Measurements from ENCODE around the gene GALK1. TPM values are rescaled to one million over a fixed set of nuclear protein-coding genes. Genes with fewer than 3 reads are reported as not detected.

The GALK1 gene
- total and polyA plus RNA-seq, 7 experiments from 2014 or later = 9.9 to 42.9 (median 18.9) TPM

- Histone ChIP-seq H3K9me3 (ENCODE audit: control insufficient read depth in 2 of 3, low read length in 3 of 3) (no peaks in the 10 kb centered on the region), H3K4me3 (ENCODE audit: low read length) (no peak overlapping the region), H3K36me3 (ENCODE audit: control insufficient read depth in 2 of 3, insufficient read depth in 3 of 3, low read length in 3 of 3) (peaks cover 0 to 28% (median 0%) of the 10 kb centered on the region in 3 experiments), H3K27ac (ENCODE audit: low read depth, low read length) (no peak overlapping the region), H3K4me1 (ENCODE audit: control insufficient read depth in 2 of 2, insufficient read depth in 2 of 2, low read length in 2 of 2) (no peaks in the 10 kb centered on the region), H3K27me3 (ENCODE audit: control insufficient read depth in 2 of 2, insufficient read depth in 2 of 2, low read length in 2 of 2) (no peaks in the 10 kb centered on the region)
- CTCF ChIA-PET = interaction anchor here (0.9 kb wide), 1 partner anchor 54 kb away, joined by 4 read pairs; no protein-coding TSS in a partner anchor
- Mint-ChIP-seq H3K4me1 (peaks cover 7 to 14% (median 11%) of the 10 kb centered on the region in 7 donors), H3K27ac (peak overlapping the region in 1 of 9 donors; percentile 17), H3K9me3 (no peaks in the 10 kb centered on the region), H3K36me3 (peaks cover 0 to 4% (median 0%) of the 10 kb centered on the region in 5 donors), H3K4me3 (no peak overlapping the region), H3K27me3 (no peaks in the 10 kb centered on the region)
- intact Hi-C loops (cut with micrococcal nuclease) = no loop called here
- POLR2A ChIA-PET = interaction anchor here (0.6 to 0.8 kb wide), 2 partner anchors 12 to 24 kb away, joined by 3 to 4 read pairs; no protein-coding TSS in a partner anchor
- no peak for DNase-seq
- no peak for ATAC-seq
These were observed 42.0 kb upstream of the GALK1 start for GRCh38 chr17:75806822-75807500.

- peaks cover 8 to 17% (median 11%) of the 10 kb centered on the region in 7 donors for H3K4me1 Mint-ChIP-seq
- H3K27ac ChIP-seq (ENCODE audit: low read depth, low read length) = no peak overlapping the region
- H3K36me3 Mint-ChIP-seq = peaks cover 3 to 13% (median 7%) of the 10 kb centered on the region in 5 donors
- H3K36me3 ChIP-seq (ENCODE audit: control insufficient read depth in 2 of 3, insufficient read depth in 3 of 3, low read length in 3 of 3) = peaks cover 0 to 12% (median 0%) of the 10 kb centered on the region in 3 experiments
- H3K27me3 ChIP-seq (ENCODE audit: control insufficient read depth in 2 of 2, insufficient read depth in 2 of 2, low read length in 2 of 2) = no peaks in the 10 kb centered on the region
- peaks cover 0 to 1% (median 0%) of the 10 kb centered on the region in 11 donors for H3K9me3 Mint-ChIP-seq
- ATAC-seq = no peak
- CTCF ChIA-PET = interaction anchor here (1.3 to 1.6 kb wide), 2 partner anchors 20 to 50 kb away, joined by 3 to 4 read pairs; no protein-coding TSS in a partner anchor
- intact Hi-C loops (cut with micrococcal nuclease) = no loop called here
- no peaks in the 10 kb centered on the region for H3K9me3 ChIP-seq (ENCODE audit: control insufficient read depth in 2 of 3, low read length in 3 of 3)
- H3K4me3 Mint-ChIP-seq = no peak overlapping the region
- DNase-seq = no peak
- peak overlapping the region in 1 of 9 donors; percentile 58 for H3K27ac Mint-ChIP-seq
- no peaks in the 10 kb centered on the region for H3K27me3 Mint-ChIP-seq
- H3K4me1 ChIP-seq (ENCODE audit: control insufficient read depth in 2 of 2, insufficient read depth in 2 of 2, low read length in 2 of 2) = no peaks in the 10 kb centered on the region
- POLR2A ChIA-PET = interaction anchor here (1.8 to 2.1 kb wide), 3 partner anchors 17 to 51 kb away, joined by 6 to 10 read pairs (median 8); partner anchors contain the start of genes UNK and WBP2
- no peak overlapping the region for H3K4me3 ChIP-seq (ENCODE audit: low read length)
These were observed 38.9 kb upstream of the GALK1 start for GRCh38 chr17:75803883-75804282.

- no peaks in the 10 kb centered on the region for H3K27me3 ChIP-seq (ENCODE audit: control insufficient read depth in 2 of 2, insufficient read depth in 2 of 2, low read length in 2 of 2)
- ATAC-seq (no peak), DNase-seq (no peak)
- ChIA-PET CTCF (interaction anchor here (0.7 kb wide), 1 partner anchor 166 kb away, joined by 4 read pairs; the partner anchor contains the start of gene SMIM5), POLR2A (no interaction called here)
- H3K36me3 ChIP-seq (ENCODE audit: control insufficient read depth in 2 of 3, insufficient read depth in 3 of 3, low read length in 3 of 3) = peaks cover 0 to 36% (median 3%) of the 10 kb centered on the region in 3 experiments
- peaks cover 6 to 28% (median 10%) of the 10 kb centered on the region in 7 donors for H3K4me1 Mint-ChIP-seq
- H3K27me3 Mint-ChIP-seq = no peaks in the 10 kb centered on the region
- no peaks in the 10 kb centered on the region for H3K4me1 ChIP-seq (ENCODE audit: control insufficient read depth in 2 of 2, insufficient read depth in 2 of 2, low read length in 2 of 2)
- no peak overlapping the region for H3K27ac ChIP-seq (ENCODE audit: low read depth, low read length)
- H3K9me3 ChIP-seq (ENCODE audit: control insufficient read depth in 2 of 3, low read length in 3 of 3) = no peaks in the 10 kb centered on the region
- peaks cover 5 to 29% (median 11%) of the 10 kb centered on the region in 5 donors for H3K36me3 Mint-ChIP-seq
- intact Hi-C loops (cut with micrococcal nuclease) = no loop called here
- no peak overlapping the region for H3K4me3 ChIP-seq (ENCODE audit: low read length)
- H3K27ac Mint-ChIP-seq = peak overlapping the region in 2 of 9 donors; percentile 26 to 54
- H3K9me3 Mint-ChIP-seq = peaks cover 0 to 1% (median 0%) of the 10 kb centered on the region in 11 donors
- H3K4me3 Mint-ChIP-seq = no peak overlapping the region
These were observed 34.4 kb upstream of the GALK1 start for GRCh38 chr17:75799402-75799801.

- Mint-ChIP-seq H3K9me3 (peaks cover 0 to 1% (median 0%) of the 10 kb centered on the region in 11 donors), H3K4me1 (peaks cover 0 to 40% (median 26%) of the 10 kb centered on the region in 7 donors), H3K27me3 (no peaks in the 10 kb centered on the region), H3K27ac (peak overlapping the region in 1 of 9 donors; percentile 32), H3K36me3 (peaks cover 5 to 37% (median 15%) of the 10 kb centered on the region in 5 donors), H3K4me3 (no peak overlapping the region)
- POLR2A ChIA-PET = interaction anchor here (0.6 to 1.7 kb wide), 5 partner anchors 16 to 957 kb away, joined by 3 to 7 read pairs (median 3); partner anchors contain the start of gene UNC13D
- Histone ChIP-seq H3K4me1 (ENCODE audit: control insufficient read depth in 2 of 2, insufficient read depth in 2 of 2, low read length in 2 of 2) (no peaks in the 10 kb centered on the region), H3K27me3 (ENCODE audit: control insufficient read depth in 2 of 2, insufficient read depth in 2 of 2, low read length in 2 of 2) (no peaks in the 10 kb centered on the region), H3K27ac (ENCODE audit: low read depth, low read length) (no peak overlapping the region), H3K4me3 (ENCODE audit: low read length) (no peak overlapping the region), H3K9me3 (ENCODE audit: control insufficient read depth in 2 of 3, low read length in 3 of 3) (no peaks in the 10 kb centered on the region), H3K36me3 (ENCODE audit: control insufficient read depth in 2 of 3, insufficient read depth in 3 of 3, low read length in 3 of 3) (peaks cover 0 to 49% (median 3%) of the 10 kb centered on the region in 3 experiments)
- DNase-seq (no peak), ATAC-seq (no peak)
- CTCF ChIA-PET = interaction anchor here (2.2 kb wide), 1 partner anchor 42 kb away, joined by 5 read pairs; no protein-coding TSS in a partner anchor
- intact Hi-C loops (cut with micrococcal nuclease) = no loop called here
These were observed 31.0 kb upstream of the GALK1 start for GRCh38 chr17:75795820-75796607.

- Histone ChIP-seq H3K36me3 (ENCODE audit: control insufficient read depth in 2 of 3, insufficient read depth in 3 of 3, low read length in 3 of 3) (peaks cover 0 to 33% (median 3%) of the 10 kb centered on the region in 3 experiments), H3K4me3 (ENCODE audit: low read length) (no peak overlapping the region), H3K27ac (ENCODE audit: low read depth, low read length) (no peak overlapping the region), H3K4me1 (ENCODE audit: control insufficient read depth in 2 of 2, insufficient read depth in 2 of 2, low read length in 2 of 2) (no peaks in the 10 kb centered on the region), H3K27me3 (ENCODE audit: control insufficient read depth in 2 of 2, insufficient read depth in 2 of 2, low read length in 2 of 2) (no peaks in the 10 kb centered on the region), H3K9me3 (ENCODE audit: control insufficient read depth in 2 of 3, low read length in 3 of 3) (no peaks in the 10 kb centered on the region)
- Mint-ChIP-seq H3K9me3 (no peaks in the 10 kb centered on the region), H3K27me3 (no peaks in the 10 kb centered on the region), H3K27ac (peak overlapping the region in 3 of 9 donors; percentile 5 to 61 (median 20)), H3K36me3 (peaks cover 0 to 28% (median 11%) of the 10 kb centered on the region in 5 donors), H3K4me1 (peaks cover 0 to 43% (median 34%) of the 10 kb centered on the region in 7 donors), H3K4me3 (no peak overlapping the region)
- POLR2A ChIA-PET = interaction anchor here (1.3 to 2.0 kb wide), 3 partner anchors 7 to 37 kb away, joined by 3 to 8 read pairs (median 6); no protein-coding TSS in a partner anchor
- CTCF ChIA-PET = interaction anchor here (1.0 kb wide), 1 partner anchor 486 kb away, joined by 4 read pairs; no protein-coding TSS in a partner anchor
- no peak for ATAC-seq
- DNase-seq = no peak
- intact Hi-C loops (cut with micrococcal nuclease) = no loop called here
These were observed 28.5 kb upstream of the GALK1 start for GRCh38 chr17:75793460-75793859.

GRCh38 chr17:75791254-75791653 lies 26.3 kb upstream of the GALK1 start:
- POLR2A ChIA-PET = interaction anchor here (0.5 to 2.5 kb wide), 4 partner anchors 12 to 36 kb away, joined by 3 to 24 read pairs (median 4); a partner anchor contains a TSS
- intact Hi-C loops (cut with micrococcal nuclease) = no loop called here
- H3K27ac ChIP-seq (ENCODE audit: low read depth, low read length) = no peak overlapping the region
- Mint-ChIP-seq H3K4me1 (peaks cover 9 to 49% (median 44%) of the 10 kb centered on the region in 7 donors), H3K9me3 (no peaks in the 10 kb centered on the region), H3K27me3 (no peaks in the 10 kb centered on the region), H3K36me3 (peaks cover 0 to 22% (median 5%) of the 10 kb centered on the region in 5 donors), H3K4me3 (no peak overlapping the region), H3K27ac (peak overlapping the region in 1 of 9 donors; percentile 37)
- peaks cover 2 to 3% of the 10 kb centered on the region in 2 donors for H3K4me1 ChIP-seq (ENCODE audit: control insufficient read depth in 2 of 2, insufficient read depth in 2 of 2, low read length in 2 of 2)
- no peaks in the 10 kb centered on the region for H3K27me3 ChIP-seq (ENCODE audit: control insufficient read depth in 2 of 2, insufficient read depth in 2 of 2, low read length in 2 of 2)
- CTCF ChIA-PET = interaction anchor here (0.9 to 1.0 kb wide), 2 partner anchors 12 to 27 kb away, joined by 3 to 4 read pairs; partner anchors contain the start of gene GALK1
- peaks cover 0 to 20% (median 0%) of the 10 kb centered on the region in 3 experiments for H3K36me3 ChIP-seq (ENCODE audit: control insufficient read depth in 2 of 3, insufficient read depth in 3 of 3, low read length in 3 of 3)
- ATAC-seq (no peak), DNase-seq (no peak)
- H3K4me3 ChIP-seq (ENCODE audit: low read length) = no peak overlapping the region
- H3K9me3 ChIP-seq (ENCODE audit: control insufficient read depth in 2 of 3, low read length in 3 of 3) = no peaks in the 10 kb centered on the region
